NOMO-1 (cell line): ENCODE measurements around the gene TNFSF4.
A peak's percentile ranks its signal among the peaks of the same experiment; 100 is the strongest.
"Not testable (repeated sequence)": the region's sequence is repeated elsewhere in the genome, so short reads cannot be mapped to it uniquely, and the experiment has no call there.

Experiments used
- DNase-seq, 2 experiments: peaks; one replicate each; lab custom pipeline; 2025; ENCODE audit not compliant: unreplicated experiment in 2 of 2; lab: John Stamatoyannopoulos, UW

Gene TNFSF4

GRCh38 chr1:173206816-173207568 lies at the start of gene TNFSF4:
TSS of gene TNFSF4 (minus strand) at chr1:173207331. CDS start at chr1:173207176, 155 bp downstream.
- DNase-seq, result peak; percentile 77 to 79

- peak in 1 of 2 experiments; percentile 33 for DNase-seq
Measured at GRCh38 chr1:173255214-173255813, 48.2 kb upstream of the TNFSF4 start.

- no peak for DNase-seq
Measured at GRCh38 chr1:173253046-173253445, 45.9 kb upstream of the TNFSF4 start.

GRCh38 chr1:173249349-173249748 lies 42.2 kb upstream of the TNFSF4 start:
- no peak for DNase-seq

DNA sequence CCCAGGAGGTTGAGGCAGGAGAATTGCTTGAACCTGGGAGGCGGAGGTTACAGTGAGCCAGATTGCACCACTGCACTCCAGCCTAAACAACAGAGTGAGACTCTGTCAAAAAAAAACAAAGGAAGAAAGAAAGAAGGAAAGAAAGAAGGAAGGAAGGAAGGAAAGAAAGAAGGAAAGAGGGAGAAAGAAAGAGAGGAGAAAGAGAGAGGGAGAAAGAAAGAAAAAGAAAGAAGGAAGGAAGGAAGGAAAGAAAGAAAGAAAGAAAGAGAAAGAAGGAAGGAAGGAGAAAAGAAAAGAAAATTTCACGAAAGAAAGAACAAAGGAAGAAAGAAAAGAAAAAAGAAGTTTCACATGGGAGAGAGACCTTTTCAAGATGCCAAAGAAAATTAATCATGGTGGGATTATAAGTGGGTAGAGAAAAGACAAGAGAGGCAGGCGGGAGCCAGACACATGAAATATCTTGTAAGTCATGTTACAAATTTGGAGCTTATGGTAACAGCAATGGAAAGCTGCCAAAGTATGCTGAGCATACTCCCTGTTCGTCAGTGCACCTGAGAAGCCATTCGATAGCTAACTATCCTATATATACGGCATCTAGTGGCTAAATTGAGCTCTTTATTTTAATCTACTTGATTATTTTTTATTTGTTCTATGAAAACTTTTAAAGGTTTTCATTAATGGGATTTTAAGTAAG lies 41.3 kb upstream of the TNFSF4 start:
- no peak for DNase-seq

GRCh38 chr1:173245892-173246291 lies 38.8 kb upstream of the TNFSF4 start:
- no peak for DNase-seq

DNA sequence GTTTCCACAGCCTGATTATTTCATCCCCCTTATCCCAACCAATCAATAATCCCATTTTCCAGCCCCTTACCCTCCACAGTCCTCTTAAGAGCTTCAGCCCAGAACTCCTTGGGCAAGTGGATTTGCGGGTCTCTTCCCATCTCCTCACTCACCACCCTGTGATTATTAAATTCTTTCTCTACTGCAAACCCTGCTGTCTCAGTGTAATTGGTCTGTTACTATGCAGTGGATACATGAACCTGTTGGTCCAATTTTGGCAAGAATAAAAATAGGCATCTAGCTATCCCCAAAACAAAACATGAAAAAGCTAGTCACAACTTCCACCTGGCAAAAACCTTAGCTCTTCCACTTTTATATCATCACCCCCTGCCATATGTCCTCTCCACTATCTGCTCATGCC lies 36.2 kb upstream of the TNFSF4 start:
- no peak for DNase-seq

- no peak for DNase-seq
Measured at GRCh38 chr1:173241528-173242347, 34.6 kb upstream of the TNFSF4 start.

GRCh38 chr1:173240609-173241008 lies 33.5 kb upstream of the TNFSF4 start:
- DNase-seq, result no peak

GRCh38 chr1:173239058-173239457 lies 31.9 kb upstream of the TNFSF4 start:
- no peak for DNase-seq

GRCh38 chr1:173234899-173235298 lies 27.8 kb upstream of the TNFSF4 start:
- DNase-seq, result no peak

GRCh38 chr1:173234434-173234833 lies 27.3 kb upstream of the TNFSF4 start:
- not testable (repeated sequence) for DNase-seq

- not testable (repeated sequence) for DNase-seq
Measured at GRCh38 chr1:173229031-173229430, 21.9 kb upstream of the TNFSF4 start.

GRCh38 chr1:173224949-173225348 lies 17.8 kb upstream of the TNFSF4 start:
- peak in 1 of 2 experiments; percentile 49 for DNase-seq

GRCh38 chr1:173224280-173224892 lies 17.3 kb upstream of the TNFSF4 start:
- DNase-seq, result no peak

- DNase-seq, result no peak
Measured at GRCh38 chr1:173223031-173223380, 15.9 kb upstream of the TNFSF4 start.

DNA sequence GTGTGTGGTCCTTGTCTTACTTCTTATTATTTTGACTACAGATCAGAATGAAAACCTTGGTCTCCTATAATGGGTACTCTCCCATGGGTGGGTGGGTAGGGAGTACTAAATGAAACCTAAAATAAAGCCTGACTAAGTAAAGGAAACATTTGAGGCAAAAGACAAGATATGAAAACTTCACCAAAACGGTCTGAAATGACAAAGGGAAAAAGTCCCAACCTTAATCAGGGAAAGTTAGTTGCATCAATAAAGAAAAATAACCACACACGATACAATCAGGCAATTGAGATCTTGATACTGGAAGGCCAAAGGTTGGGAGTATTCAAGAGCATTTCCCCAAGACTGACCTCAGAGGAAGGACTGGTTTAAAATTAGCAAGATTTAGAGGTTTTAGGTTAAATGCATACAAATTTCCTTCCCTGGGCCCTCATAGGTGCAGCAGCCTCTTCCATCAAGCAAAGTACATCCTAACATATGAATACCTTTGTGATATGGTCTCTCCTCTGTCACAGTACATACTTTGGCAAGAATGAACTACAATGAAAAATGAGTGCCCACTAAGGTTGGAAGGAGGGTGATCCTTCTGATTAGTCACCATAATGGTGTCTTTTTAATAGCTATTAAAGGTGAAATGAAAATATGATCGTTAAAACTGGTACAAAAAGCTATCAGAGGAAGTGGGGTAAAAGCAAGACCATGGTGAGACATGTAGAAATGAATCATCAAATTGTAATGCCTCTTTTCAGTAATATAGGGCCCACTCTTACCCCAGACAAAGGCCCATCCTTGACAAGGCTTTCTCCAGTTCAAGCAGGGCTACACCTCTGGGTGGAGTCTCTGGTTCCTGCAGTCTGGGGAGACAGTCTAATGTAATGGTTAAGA lies 15.3 kb upstream of the TNFSF4 start:
- no peak for DNase-seq

GRCh38 chr1:173220157-173220556 lies 13.0 kb upstream of the TNFSF4 start:
- no peak for DNase-seq

DNA sequence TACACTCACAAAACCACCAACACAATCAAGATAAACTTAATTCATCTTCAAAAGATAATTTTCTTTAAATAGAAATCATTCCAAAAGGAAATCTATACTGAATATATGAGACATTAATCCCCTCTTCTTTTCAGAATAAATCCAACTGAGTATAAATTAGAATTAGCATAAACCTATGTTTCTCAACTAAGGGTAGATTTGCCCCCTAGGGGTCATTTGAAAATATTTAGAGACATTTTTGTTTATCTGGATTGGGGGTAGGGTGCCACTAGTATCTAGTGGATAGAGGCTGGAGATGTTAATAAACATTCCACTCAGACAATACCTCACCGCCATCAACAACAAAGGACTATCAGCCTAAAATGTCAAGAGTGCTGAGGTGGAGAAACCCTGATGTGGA lies 6.5 kb upstream of the TNFSF4 start:
- no peak for DNase-seq
